HG03280 (cell line): Measurements from ENCODE around the gene NPHP1.
A peak's percentile ranks its signal among the peaks of the same experiment; 100 is the strongest.
"Not testable (repeated sequence)": the region's sequence is repeated elsewhere in the genome, so short reads cannot be mapped to it uniquely, and the experiment has no call there.

ENCODE experiments used
- ATAC-seq: cut with Tn5 transposase; IDR thresholded peaks from one replicate; pipeline ENCODE4 v1.9.1; 2021; ENCODE audit warnings: mild to moderate bottlenecking, moderate library complexity; ENCODE audit not compliant: unreplicated experiment

NPHP1 gene

GRCh38 chr2:110204408-110205385, at the start of gene NPHP1:
Gene NPHP1, minus strand, starts transcription at chr2:110205013. Its CDS starts 45 bp downstream, at chr2:110204968.
- ATAC-seq, result peak; percentile 96

GRCh38 chr2:110248081-110248795, 43.4 kb upstream of the NPHP1 start:
- not testable (repeated sequence) for ATAC-seq

GRCh38 chr2:110245488-110246435, 40.9 kb upstream of the NPHP1 start:
- ATAC-seq, result not testable (repeated sequence)

- ATAC-seq, result not testable (repeated sequence)
Observed at GRCh38 chr2:110243283-110243682, 38.5 kb upstream of the NPHP1 start.

- ATAC-seq, result not testable (repeated sequence)
Observed at GRCh38 chr2:110234514-110234913, 29.7 kb upstream of the NPHP1 start.

- ATAC-seq, result not testable (repeated sequence)
Observed at GRCh38 chr2:110229886-110230285, 25.1 kb upstream of the NPHP1 start.

- ATAC-seq, result not testable (repeated sequence)
Observed at GRCh38 chr2:110222626-110223025, 17.8 kb upstream of the NPHP1 start.

GRCh38 chr2:110221938-110222337, 17.1 kb upstream of the NPHP1 start:
- ATAC-seq, result no peak

- ATAC-seq, result no peak
Observed at GRCh38 chr2:110220190-110220564, 15.4 kb upstream of the NPHP1 start.

GRCh38 chr2:110219496-110220189, 14.8 kb upstream of the NPHP1 start:
- ATAC-seq, result no peak

- not testable (repeated sequence) for ATAC-seq
Observed at GRCh38 chr2:110218889-110219288, 14.1 kb upstream of the NPHP1 start.

- no peak for ATAC-seq
Observed at GRCh38 chr2:110216803-110217202, 12.0 kb upstream of the NPHP1 start.

- no peak for ATAC-seq
Observed at GRCh38 chr2:110216199-110216598, 11.4 kb upstream of the NPHP1 start.

GRCh38 chr2:110215566-110216158, 10.8 kb upstream of the NPHP1 start:
- ATAC-seq, result no peak

GRCh38 chr2:110215091-110215490, 10.3 kb upstream of the NPHP1 start:
- ATAC-seq, result no peak

- not testable (repeated sequence) for ATAC-seq
Observed at GRCh38 chr2:110213522-110213921, 8.7 kb upstream of the NPHP1 start.

- ATAC-seq, result peak; percentile 85
Observed at GRCh38 chr2:110211938-110212858, 7.4 kb upstream of the NPHP1 start, which contains the start of gene MTLN. Gene MTLN, minus strand, starts transcription at chr2:110212547. Its CDS starts 22 bp downstream, at chr2:110212525.

GRCh38 chr2:110205660-110206455, 1.0 kb upstream of the NPHP1 start:
- no peak for ATAC-seq
